GM18909 (cell line): ENCODE results near the gene POMGNT1.

ENCODE experiments used
- ATAC-seq: cut with Tn5 transposase; IDR thresholded peaks from one replicate; pipeline ENCODE4 v1.9.1; 2021; ENCODE audit warnings: mild to moderate bottlenecking; ENCODE audit not compliant: unreplicated experiment, poor library complexity

POMGNT1 gene

DNA sequence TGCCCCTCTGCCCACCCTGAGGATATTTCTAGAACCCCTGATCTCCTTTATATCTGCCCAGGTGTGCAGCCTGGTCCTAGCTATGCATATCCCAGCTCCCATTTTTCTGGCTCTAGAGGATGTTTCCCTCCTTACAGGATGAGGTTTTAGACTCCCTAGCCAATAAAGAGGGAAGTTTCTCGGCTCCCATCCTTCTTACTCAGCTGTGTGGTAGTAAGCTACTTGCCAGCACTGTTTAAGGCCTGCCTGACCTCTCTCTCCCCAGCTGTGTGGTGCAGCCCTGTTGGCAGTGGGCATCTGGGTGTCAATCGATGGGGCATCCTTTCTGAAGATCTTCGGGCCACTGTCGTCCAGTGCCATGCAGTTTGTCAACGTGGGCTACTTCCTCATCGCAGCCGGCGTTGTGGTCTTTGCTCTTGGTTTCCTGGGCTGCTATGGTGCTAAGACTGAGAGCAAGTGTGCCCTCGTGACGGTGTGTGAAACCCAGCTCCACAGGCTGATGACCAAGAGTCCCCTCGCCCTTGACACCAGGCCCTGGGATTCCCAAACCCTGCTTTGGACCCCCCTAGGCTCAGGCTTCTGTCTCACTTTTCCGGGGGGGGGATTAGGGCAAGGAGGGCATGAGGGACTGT, 14.2 kb downstream of the POMGNT1 start:
- no peak for ATAC-seq

DNA sequence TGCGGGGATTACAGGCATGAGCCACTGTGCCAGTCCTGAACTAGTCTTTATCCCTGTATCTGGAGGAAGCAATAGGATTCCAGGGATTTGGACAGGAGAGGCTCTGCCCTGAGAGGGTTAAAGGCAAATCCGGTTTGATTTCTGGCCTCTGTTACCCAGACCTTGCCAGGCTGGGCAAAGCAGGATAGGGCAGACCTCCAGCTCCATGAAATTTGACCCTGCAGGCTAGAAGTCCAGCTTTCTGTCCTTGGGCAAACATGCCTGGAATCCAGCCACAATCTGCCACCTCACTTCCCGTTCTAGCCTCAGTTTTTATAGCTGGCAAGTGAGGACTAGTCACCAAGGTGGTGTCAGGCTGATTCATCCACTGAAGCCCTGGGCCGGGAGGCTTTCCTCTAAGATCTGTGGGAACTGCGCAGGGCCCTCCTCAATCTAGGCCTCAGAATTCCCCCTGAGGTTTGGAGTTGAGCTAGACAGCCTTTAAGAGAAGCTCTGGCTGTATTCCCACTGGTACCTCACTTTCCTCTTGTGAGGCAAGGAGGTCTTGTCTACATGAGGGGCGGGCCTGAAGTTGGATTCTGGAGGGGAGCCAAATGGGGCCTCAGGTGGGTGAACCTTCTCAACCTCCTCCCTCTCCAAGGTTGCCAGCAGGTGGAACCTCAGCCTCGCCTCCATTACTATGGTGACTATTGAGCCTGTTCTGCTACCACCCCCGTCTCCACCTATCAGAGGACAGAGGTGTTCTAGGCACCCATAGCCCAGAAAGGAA, 15.0 kb downstream of the POMGNT1 start:
- no peak for ATAC-seq

GRCh38 chr1:46181343-46182260, 16.6 kb downstream of the POMGNT1 start:
- ATAC-seq = no peak

DNA sequence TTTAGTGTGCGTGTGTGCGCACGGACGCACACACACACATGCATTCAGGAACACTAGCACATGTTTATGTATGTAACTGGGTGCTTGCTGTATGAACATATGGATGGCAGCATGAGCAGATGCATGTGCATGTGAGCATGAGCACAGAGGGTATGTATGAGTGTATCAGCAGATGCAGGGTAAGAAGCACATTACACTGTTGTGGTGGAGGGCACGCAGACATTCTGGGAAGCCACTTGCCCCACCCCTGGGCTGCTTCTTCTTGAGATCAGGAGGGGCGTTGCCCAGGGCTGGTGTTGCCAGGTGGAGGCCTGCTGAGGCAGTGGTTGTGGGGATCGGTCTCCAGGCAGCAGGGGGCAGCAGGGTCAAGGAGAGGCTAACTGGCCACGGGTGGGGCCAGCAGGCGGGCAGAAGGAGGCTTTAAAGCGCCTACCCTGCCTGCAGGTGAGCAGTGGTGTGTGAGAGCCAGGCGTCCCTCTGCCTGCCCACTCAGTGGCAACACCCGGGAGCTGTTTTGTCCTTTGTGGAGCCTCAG, 18.1 kb downstream of the POMGNT1 start:
- no peak for ATAC-seq

GRCh38 chr1:46179138-46180081, 18.8 kb downstream of the POMGNT1 start:
- peak; percentile 65 for ATAC-seq

DNA sequence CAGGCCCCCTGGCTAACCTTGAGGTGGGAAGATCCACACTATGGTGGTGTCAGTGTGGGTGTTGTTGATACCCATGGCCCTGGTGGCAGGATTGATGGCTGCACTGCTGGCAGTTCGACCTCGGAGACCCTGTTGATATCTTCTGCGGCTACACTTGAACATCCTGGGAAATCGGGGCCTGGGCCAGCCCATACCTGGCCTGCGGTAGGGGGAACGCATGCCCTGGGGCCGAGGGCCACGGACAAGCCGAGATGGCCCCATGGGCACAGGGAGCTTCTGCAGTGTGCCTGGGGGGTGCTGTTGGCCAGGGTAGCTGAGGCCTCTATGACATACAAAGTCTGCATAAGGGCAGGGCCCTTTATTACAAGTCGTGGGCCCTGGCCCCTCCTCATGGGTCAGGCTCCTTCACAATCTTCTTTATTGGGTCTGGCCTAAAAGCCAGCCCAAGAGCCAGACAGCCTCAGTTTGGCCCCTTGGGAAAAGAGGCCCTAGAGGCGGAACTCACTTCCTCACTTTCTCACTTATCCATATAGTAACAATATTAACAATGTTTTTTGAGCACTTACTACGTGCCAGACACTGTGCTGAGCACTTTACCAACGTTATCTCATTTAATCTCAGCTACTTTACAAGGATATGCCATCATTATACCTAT, 21.9 kb downstream of the POMGNT1 start, which contains the start of gene P3R3URF:
TSS of gene P3R3URF (minus strand) at position 278 of the 655 bp plus-strand sequence. CDS start at position 261, 17 bp downstream.
- ATAC-seq = no peak

DNA sequence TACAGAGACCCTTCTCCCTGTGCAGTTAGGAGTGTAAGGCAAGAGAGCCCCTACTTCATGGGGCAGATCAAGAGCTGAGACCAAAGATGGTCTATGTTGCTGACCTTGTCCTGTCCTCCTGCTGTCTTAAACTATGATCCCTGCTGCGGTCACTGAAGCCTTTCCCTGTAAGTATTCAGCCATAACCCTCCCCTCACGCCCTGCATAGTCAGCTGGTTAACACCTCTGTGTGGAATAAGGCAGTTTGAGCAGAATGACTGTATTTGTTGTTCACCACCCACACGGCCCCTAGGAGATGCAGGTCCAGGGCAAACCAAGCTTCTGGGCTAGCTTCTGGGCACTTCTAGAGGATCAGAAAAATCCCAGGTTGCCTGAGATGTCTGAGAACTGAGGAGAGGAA, 23.0 kb downstream of the POMGNT1 start:
- no peak for ATAC-seq

DNA sequence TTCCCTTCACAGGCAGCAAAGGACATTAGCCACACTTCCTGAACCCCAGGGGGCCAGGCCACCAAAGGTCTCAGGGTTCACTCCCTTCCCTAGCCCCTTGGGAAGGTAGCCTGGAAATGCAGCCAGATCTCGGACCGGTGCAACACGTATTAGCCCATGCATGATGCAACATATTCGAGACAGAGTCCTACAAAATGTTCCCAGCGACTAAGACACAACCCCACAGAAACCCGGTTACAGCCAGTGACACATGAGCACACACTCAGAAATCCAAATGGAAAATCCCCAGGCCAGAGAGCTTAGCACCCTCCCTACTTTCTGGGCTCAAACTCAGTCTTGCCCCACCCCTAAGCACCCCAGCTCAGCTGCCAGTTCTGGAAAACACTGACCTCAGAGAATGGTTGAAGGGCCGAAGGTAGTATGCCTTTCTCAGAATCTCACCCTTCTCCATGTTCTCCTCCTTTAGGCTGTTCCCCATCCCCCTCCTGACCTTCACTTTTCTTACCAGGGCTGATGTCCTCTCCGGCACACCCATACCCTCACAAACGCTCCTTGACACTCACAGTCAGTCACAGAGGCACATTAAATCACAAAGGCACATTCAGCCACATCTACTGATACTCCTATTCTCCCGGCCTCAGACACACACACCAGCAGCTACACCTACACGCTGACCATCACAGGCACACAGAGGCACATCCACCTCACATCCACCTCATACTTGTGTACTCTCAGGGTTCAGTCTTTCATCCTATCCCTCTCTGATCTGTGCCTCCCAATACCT, 23.6 kb downstream of the POMGNT1 start, which contains the start of gene TSPAN1:
TSS of gene TSPAN1 (plus strand) at position 640 of the 784 bp plus-strand sequence. CDS start 6,021 bp downstream, outside the sequence.
- no peak for ATAC-seq

DNA sequence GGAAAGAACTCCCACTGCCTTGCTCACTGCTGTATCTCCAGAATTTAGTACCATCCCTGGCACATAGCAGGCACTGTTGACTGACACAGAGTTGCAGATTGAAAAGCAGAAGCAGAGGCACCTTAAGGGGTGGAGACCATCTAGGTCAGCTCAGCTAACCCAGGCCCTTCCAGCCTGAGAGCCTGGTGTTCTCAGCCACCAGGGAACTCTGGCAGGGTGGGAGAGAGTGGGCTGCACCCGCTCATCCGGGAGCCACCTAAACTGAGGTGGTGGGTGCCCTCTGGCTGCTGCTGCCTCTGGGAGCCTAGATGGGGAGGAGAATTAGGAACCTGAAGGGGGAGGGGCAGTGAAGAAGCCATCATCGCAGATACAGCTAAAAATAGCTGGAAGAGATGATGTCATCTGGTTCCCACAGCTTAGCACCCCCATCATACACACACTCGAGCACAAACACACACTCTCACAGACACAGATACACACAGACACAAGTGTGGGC, 24.8 kb downstream of the POMGNT1 start:
- no peak for ATAC-seq

- ATAC-seq = no peak
These were observed 25.9 kb downstream of the POMGNT1 start for GRCh38 chr1:46172321-46172720.

DNA sequence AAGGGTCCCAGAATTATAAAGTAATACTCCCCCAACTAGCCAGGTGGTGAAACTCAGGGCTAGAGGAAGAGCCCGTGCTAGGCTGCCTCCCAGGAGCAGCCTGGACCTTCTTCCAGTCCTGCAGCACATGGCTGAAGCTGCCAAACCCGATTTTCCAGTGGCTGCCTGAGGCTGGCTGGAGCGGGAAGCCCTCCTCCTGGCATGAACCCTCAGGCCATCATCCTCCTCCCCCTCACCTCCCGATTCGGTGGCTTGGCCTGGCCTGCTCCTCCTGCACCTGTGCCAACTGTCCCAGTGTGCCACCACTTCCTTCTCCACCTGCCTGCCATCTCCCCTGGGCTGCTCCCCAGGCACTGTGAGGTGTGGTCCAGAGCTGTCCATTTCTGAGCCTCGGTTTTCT, 26.4 kb downstream of the POMGNT1 start:
- no peak for ATAC-seq

DNA sequence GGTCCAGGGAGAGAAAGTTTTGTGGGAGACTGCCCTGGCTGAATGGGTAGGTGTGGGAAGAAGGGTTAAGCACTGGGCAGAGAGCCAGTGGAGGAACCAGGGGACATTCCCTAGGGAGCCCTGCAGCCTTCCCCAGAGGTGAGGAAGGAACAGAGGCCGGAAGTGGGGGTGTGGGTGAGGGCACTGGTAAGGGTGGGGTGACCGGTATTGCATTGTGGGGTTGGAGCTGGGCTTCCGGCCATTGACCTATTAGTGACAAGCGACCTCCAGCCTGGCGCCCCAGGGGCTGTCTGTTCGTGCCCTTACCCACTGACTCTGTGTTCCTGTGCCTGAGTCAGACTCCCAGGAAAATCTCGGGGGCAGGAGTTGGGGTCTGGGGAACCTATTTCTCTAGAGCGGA, 26.9 kb downstream of the POMGNT1 start:
- ATAC-seq = no peak

- ATAC-seq = no peak
These were observed 28.3 kb downstream of the POMGNT1 start for GRCh38 chr1:46169811-46170454.

DNA sequence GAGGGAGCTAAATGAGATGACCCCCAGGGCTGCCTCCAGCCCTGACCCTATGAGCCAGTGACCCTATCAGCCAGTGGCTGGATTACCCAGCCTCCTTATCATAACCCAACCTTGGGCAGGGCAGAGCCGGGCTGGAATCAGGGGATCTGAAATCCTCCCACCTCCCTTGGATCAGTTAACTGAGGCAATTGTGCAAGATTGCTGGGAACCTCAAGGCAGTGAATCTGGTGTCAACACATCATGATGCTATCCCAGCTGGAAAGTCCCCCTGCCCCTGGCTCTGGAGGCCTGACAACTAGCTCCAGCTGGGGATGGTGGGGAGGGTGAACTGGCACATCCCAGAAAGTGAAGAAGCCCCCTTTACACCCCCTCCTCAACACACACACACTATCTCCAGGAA, 29.8 kb downstream of the POMGNT1 start:
- ATAC-seq = no peak

GRCh38 chr1:46166521-46167462, 31.4 kb downstream of the POMGNT1 start:
- ATAC-seq = peak; percentile 41

- ATAC-seq = no peak
These were observed 38.0 kb downstream of the POMGNT1 start for GRCh38 chr1:46160212-46160611.
